GM21526 (cell line): ENCODE measurements around the gene CHD6.

Experiments
- ATAC-seq: cut with Tn5 transposase; IDR thresholded peaks from one replicate; pipeline ENCODE4 v1.9.1; 2021; ENCODE audit warnings: moderate library complexity; ENCODE audit not compliant: unreplicated experiment, low FRiP score

The CHD6 gene

DNA sequence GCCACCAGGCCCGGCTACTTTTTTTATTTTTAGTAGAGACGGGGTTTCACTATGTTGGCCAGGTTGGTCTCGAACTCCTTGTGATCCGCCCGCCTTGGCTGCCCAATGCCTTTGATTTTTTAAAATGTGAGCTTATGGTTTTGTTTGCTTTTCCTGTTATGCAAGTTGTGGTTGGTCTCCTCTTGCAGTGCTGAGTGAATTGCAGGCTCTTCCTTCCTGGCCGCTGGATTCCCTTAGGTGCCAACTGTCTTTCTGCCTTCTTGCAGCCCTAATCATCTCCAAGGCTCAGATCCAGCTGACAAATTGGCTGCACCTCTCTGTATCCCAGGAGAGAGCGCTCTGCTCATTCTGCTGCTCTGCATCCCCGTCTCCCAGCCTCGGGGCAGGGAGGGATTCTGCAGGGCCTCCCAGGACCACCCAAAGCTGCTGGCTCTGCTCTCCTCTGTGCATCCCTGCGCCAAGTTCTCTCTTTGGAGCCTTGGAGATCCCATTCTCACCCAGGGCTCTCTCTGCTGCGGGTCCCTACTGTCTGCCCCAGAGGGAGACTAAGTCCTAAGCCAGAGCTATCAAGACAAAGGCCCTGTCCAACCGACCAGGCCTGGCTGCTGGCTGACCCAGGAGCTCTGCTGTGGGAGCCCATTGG lies 237.5 kb downstream of the CHD6 start:
- no peak for ATAC-seq

DNA sequence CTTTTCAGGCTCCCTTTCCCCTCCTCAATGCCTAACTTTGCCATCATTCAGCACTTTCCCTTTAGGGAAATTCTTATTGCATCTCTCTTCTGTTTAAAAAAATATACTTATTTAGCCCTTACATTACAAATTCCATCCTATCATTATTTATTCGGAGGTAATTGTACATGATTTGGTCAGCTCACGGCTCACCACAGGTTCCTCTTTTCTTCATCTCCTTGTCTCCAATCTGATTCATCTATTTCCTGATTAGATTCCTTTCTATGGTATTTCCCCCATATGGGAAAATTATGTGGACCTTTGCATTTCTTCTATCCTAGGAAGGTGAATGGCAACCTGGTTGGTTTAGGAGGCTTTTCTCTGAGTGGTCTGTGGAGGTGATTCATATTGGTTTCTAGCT lies 238.6 kb downstream of the CHD6 start:
- no peak for ATAC-seq

DNA sequence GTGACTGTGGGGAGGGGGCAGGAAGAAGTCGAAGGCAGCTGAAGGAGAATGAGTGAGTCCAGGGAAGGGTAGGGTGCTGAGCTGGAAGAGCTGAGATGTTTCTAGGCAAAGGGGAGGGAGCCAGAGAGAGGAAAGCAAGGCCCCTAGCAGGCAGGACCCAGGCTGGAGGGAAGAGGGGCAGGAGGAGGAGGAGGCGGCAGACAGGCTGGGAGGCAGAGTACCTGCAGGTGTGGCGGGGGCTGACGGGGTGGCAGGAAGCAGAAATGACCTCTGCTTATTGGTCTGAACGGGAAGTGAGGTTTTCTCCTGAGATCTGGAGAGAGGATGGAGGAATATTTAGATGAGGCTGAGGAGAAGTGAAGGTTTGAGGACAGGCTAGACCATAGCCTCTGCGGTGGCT lies 240.9 kb downstream of the CHD6 start:
- no peak for ATAC-seq

DNA sequence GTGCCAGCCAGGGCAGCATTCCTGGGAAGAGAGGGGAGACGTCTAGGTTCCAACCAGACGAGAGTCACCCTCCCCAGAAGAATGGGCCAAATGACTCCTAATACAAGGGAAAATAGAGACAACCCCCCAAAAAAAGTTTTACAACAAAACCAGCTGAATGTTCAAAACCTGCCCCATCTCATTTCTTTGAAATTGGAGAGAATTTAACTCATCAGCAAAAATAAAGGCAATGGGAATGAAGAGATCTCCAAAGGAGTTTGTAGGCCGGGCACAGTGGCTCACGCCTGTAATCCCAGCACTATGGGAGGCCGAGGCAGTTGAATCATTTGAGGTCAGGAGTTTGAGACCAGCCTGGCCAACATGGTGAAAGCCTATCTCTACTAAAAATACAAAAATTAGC lies 241.8 kb downstream of the CHD6 start:
- no peak for ATAC-seq

DNA sequence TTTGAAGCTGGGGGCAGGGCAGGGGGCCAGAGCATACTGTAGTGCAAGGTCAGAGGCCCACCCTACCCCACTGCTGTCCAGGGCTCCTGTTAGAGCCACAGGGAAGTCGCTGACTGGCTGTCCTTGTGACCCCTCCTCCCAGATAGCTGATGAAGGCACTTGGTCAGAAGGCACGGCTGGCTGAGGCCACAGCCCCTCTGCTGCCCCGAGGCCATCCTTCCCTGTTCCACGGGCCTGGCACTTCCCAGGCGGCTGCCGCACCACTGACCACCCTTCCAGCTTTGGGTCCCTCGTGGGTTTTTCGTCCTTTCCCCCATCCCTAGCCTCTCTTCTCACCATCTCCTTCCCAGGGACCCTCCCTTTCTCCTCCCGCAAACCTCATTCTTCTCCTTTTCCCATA lies 242.3 kb downstream of the CHD6 start:
- no peak for ATAC-seq

DNA sequence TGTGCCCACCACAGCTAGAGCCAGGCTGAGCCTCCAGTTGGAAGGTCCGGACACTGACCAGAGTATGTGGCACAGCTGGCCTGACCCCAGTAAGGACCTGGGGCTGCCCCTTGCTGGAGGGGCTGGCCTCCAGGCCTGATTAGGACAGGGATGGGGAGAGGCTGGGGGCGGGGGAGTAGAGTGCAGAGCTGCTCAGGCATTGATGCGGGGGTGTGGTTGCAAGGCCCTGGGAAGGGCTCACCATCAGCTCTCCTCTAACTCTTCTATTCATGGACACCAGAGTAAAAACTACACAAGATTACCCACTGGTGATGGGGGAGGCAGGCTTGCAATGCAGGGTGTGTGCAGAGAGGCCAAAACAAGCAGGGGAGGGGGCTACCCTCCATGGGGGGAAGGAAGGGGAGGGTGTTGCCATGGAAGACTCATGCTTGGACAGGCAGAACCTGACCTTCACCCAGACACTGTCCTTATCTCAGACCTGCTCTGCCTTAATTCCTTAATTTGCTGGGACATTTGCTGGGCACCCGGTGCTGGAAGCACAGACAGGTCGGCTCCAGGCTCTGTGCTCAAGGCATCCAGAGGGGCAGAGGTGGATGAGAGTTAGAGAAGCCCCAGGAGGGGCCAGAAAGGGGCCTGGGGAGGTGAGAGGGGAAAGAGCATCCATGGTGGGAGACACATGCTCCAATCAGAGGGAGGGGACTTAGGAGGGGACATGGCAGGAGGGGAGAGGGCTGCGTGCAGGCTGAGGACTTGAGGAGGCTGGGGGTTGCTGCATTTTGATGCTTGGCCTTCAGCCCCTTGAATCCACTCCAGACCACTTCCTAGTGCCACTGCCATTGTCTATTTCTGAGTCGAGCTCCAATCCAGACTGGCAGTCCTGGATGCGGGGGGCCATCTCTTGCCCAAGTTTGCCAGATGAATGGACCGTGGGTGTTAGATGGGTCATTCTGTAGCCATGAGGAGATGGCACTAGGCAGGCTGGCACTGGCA lies 244.0 kb downstream of the CHD6 start:
- no peak for ATAC-seq

DNA sequence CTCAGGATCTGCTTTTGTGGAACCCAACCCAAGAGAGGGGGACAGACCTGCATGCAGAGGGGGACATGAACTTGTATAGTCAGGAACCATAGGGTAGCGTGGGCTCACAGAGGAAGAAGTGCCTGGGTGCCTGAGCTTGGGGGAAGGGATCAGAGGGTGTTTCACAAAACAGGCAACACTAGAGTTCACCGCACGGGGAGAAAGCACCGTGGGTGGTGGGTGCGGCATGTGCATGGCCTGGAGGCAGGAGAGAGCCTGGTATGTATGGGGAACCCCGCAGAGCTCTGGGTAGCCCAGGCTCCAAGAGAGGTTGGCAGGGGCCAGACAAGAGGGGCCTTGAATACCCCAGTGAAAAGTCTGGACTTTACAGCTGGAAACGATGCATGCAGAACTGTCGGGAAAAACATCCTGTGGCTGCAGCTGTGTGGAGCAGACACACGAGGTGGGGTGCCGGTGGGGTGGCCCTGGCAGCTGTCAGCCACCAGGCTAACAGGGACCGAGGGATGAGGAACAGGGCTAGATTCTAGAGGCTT lies 244.9 kb downstream of the CHD6 start:
- ATAC-seq = no peak

DNA sequence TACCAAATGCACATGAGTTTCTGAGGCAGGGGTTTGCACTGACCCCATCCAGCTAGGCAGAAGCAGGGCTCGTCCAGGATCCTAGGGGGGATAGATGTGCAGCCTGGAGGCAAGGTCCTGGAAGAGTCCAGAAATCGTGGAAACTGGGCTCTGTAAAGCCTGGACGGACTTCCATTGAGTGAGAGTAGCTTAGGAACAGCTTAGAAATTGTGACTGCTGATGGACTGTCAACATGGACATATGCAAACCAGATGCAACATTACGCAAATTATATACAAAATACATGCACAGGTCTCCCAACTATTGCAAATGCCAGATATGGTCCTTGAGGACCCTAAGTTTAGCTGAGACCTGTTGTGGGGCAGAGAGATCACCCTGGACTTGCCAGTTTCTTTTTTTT lies 246.8 kb downstream of the CHD6 start:
- no peak for ATAC-seq

DNA sequence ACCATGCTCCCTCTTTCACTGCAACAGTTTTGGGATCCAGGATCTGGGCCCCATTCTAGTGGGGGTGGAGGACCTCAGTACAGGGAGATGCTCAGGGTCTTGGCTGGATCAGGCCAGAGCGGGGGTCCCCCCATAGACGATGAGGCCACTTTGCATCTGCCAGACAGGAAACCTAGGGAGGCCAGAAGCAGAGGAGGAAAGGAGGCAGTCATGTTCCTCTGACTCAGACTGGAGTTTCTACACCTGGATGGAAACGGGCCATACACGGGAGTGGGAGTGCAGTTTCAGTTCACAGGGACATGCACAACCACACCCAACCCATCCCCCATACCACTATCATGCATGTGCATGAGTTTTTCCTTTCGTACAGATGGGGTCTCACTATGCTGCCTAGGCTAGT lies 248.0 kb downstream of the CHD6 start:
- ATAC-seq = no peak

DNA sequence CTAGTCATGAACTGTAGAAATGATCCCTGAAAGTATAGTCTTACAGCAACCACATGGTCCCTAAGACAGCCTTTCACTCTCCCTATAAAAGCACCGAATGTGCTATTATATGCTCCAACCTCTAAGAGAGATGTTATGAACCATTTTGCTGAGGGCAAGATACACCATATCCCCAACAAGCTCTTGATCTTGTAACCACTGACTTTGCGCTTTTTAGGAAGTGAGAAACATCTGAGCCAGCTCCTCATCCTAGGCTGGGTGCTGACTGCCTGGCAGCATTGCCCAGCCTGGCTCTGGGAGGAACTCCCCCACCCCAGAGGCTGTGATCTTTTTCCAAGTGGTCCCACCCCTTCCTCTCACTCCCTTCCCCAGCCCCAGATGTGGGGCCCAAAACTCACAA lies 248.5 kb downstream of the CHD6 start:
- ATAC-seq = no peak

DNA sequence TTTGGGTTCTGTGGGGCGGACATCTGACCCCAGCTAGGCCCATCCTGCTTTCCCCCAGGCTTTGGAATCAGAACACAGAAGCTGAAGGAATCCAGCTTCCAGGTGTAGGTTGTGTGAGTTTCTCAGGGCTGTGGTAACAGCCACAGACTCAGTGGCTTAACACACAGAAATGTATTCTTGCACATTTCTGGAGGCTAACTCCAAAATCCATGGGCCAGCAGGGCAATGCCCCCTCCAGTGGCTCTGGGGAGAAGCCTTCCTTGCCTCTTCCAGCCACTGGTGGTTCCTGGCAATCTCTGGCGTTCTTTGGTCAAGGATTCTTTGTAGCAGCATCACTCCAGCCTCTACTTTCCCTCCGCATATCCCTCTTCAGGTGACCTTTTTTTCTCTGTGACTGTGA lies 250.2 kb downstream of the CHD6 start:
- ATAC-seq = no peak

DNA sequence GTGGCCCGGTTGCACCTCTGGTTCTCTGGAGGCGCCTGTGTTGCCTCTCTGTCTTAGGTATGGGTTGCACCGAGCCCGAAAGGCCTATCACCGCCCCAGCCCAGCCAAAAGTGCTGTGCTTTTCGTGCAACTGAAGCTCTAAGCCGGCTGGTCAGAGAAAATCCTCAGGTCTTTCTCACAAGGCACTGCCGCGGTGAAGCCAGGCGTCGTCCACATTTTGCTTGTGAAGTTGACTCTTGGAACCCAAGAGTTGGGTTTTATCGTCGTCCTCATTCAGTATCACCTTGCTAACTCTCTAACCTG lies 250.8 kb downstream of the CHD6 start:
- ATAC-seq = no peak

DNA sequence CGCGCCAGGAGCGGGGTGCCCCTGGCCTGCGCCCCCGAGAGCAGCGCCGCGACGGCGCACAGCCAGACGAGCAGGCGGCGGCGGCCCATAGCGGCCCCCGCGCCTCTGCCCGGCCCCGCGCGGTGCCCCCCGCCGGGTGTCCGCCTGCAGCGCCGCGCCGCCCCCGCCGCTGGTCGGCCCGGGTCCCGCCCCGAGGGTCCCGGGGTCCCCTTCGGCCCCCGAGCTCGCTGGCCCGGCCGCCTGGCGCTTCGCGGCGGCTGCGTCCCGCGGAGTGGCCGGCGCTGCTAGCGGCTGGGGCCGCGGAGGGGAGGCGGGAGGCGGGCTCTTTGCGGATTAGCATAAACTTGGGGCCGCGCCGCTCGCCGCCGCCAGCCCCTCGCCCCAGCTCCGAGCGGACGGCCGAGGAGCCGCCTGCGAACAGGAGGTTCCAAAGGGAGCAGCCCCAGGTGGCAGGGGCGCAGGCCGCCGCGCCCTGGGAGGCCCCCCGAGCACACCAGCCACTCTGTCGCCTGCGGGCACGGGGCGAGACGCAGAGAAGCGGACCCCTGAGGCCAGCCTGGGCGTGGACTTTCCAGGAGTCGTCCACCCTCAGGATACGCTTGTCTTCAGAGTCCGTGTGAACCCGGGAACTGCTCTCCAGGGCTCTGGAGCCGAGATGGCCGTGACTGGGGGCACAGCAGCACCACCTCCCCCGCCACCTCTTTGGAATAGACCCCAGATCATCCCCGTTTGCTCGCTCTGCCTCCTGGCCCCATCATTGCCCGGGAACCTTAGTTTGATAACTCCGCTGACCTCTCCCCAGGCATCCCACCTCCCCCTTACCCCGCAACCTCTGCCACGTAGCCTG lies 251.4 kb downstream of the CHD6 start, which contains the start of gene EMILIN3:
Gene EMILIN3, minus strand, starts transcription at position 273 of the 847 bp plus-strand sequence. Its CDS starts 184 bp downstream, at position 89.
- no peak for ATAC-seq

DNA sequence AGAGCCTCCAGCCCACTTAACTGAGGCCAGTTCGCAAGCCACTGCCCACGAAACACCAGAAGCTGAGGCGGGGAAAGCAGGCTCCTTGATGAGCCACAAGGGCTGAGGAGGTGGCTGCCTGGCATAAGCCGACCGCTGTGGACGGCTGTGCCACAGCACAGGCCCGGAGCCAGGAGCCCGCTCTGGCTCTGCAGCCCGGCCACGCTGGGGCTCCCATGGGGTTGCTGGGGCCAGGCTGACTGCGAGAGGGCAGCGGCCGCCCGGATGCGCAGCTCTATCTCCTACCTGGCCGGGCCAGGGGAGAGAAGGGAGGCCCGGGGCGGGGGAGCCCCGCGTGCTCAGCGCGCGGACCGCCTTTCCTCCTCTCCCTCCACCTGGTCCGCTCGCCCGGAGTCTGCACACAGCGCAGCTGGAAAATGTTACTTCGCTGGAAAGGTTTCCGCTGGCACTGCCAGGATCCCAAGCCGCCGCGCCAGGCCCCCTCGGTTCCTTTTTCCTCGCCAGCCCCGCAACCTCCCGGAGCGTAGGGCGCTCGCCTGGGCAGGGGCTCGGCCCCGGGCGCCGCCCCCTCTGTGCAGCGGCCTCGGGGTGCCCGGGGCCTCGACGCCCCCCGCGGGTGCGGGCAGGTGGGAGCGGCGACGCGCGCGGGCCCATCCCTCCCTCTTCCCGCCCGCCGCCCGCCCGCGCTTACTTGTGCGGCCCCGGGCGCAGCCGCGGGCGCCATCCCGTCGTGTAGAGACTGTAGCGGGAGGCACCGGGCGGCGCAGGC lies 252.2 kb downstream of the CHD6 start:
- no peak for ATAC-seq

DNA sequence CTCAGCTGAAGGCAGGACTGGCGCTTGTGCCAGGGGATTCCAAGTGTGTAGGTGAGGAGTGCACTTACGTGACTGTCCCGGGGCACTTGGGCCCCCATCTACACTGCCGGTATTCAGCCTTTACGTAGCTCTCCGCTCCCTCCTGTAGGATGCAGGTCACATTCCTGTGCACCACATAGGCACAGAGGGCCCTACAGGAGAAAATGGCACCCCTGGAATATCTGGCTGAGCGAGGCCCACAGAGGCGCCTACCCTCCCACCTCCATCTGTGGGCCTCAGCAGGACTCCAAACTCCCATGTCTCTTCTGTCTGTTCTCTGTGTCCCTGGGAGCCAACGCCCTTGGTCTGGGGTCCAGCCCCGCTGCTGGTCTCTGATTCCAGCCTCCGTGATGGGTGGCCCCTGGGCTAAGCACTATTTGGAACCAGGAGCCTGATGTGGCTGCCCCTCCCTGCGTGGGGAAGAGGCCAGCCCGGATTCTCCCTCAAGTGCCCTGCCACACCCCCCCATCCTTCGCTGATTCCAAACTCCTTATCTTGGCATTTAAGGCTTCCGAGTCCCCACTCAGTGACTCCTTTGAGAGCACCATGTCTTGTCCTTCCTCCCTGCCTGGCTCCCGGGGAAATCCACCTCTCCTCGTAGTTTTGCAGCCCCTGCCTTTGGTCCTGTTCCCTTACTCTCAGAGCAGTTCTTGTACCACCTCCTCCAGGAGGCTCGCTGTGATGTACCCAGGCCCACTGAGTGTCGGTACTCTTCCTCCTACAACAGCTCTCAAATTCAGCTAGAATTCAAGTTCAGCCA lies 253.0 kb downstream of the CHD6 start:
- no peak for ATAC-seq

DNA sequence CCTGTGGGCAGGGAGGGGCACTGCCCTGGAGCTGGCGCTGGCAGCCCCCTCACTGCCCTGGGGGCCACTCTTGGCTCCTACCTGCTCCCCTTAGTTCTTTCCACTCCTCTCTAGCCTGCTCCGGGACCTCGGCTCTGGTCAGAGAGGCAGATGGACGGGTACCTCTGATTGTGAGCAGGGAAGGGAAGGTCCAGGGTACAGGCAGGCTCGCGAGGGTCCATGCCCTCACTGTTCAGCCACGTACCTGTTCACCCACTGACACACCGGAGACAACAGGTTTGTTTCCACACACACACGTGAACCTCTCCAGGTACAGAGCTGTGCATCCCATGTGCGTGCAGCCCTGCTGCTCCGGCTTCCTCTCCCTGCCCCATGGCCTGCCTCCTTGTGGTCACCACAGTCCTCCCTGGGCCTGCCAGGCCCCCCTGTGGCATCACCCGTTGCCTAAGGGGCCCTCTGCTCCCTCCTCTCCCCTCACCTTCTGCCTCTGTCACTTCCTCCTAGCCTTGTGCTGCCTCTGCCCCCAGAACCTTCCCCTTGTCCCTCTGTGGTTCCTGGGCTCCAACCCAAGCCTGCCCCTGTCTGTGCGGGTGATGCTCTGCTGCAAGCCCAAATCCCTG lies 253.8 kb downstream of the CHD6 start:
- no peak for ATAC-seq

DNA sequence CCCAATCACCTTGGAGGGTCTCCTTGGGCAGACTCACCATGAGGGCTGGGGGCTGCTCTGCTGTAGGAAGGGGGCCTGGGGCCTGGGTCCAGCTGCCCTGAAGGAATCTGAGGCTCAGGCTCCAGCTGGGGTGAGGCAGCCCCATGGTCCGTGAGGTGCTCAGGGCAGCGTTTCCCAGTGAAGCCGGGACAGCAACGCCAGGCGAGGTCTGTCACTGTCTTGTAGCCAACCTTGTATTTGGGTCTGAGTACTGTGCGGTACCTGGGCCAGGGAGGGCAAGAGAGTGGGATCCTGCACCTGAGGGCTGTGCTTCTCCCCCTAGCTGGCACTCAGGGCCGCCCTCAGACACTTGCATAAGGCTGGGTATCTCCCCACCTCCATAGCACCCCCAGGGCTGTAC lies 254.6 kb downstream of the CHD6 start:
- ATAC-seq = no peak

DNA sequence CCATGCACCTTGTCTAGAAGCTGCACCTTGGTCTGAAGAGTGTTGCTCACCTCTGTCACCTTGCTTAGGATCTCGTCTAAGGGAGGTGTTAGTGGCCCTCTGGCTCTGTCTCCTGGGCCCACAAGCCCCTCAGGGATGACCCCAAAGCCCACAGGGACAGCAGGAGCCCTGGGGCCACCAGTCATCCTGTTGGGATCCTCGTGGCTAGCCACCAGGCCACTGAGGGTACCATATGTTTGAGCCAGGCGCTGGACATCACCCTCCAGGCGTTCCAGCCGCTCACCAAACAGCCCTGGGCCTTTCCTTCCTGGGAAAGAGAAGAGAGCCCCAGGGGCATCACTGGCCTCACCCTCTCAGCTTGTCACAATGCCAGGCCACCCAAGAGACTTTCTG lies 255.4 kb downstream of the CHD6 start:
- no peak for ATAC-seq
